Mesenchymal stem cell (in vitro differentiated cells and primary cell): ENCODE measurements around the gene RTN4IP1.

ENCODE experiments used
- DNase-seq: peaks from one replicate; pipeline ENCODE4 v3.0.0-alpha.2; 2013
- H2AFZ ChIP-seq: one replicate; pipeline ENCODE4 v1.6.1; 2013; ENCODE audit warnings: low read depth, mild to moderate bottlenecking, control low read depth, inconsistent platforms, low read length, moderate library complexity
- H2AK5ac ChIP-seq: 2 replicates; pipeline ENCODE4 v1.6.1; 2013; ENCODE audit warnings: low read length, moderate library complexity, mild to moderate bottlenecking, inconsistent platforms; ENCODE audit not compliant: severe bottlenecking
- H2BK120ac ChIP-seq: one replicate; pipeline ENCODE4 v1.6.1; 2013; ENCODE audit warnings: low read depth, mild to moderate bottlenecking, inconsistent platforms, low read length, moderate library complexity
- H2BK12ac ChIP-seq, 2 experiments: one replicate each; pipeline ENCODE4 v1.6.1; 2013; ENCODE audit warnings: inconsistent platforms in 2 of 2, low read length in 2 of 2, mild to moderate bottlenecking in 2 of 2, moderate library complexity in 2 of 2, control low read depth in 1 of 2
- H2BK15ac ChIP-seq: one replicate; pipeline ENCODE4 v1.6.1; 2013; ENCODE audit warnings: mild to moderate bottlenecking, low read depth, inconsistent platforms; ENCODE audit not compliant: poor library complexity, severe bottlenecking
- H2BK5ac ChIP-seq: 2 replicates; pipeline ENCODE4 v1.6.1; 2013; ENCODE audit warnings: low read depth, mild to moderate bottlenecking, low read length, control low read depth, inconsistent platforms; ENCODE audit not compliant: poor library complexity, severe bottlenecking
- H3K14ac ChIP-seq, 2 experiments: one replicate each; pipeline ENCODE4 v1.6.1; 2013; ENCODE audit warnings: inconsistent platforms in 2 of 2, low read length in 2 of 2, control low read depth in 1 of 2, mild to moderate bottlenecking in 1 of 2, moderate library complexity in 1 of 2
- H3K18ac ChIP-seq, 2 experiments: one replicate each; pipeline ENCODE4 v1.6.1; 2013; ENCODE audit warnings: inconsistent platforms in 2 of 2, low read length in 2 of 2, control low read depth in 1 of 2, low read depth in 1 of 2, mild to moderate bottlenecking in 1 of 2
- H3K23ac ChIP-seq, 2 experiments: one replicate each; pipeline ENCODE4 v1.6.1; 2013; ENCODE audit warnings: inconsistent platforms in 2 of 2, low read length in 2 of 2, mild to moderate bottlenecking in 2 of 2, moderate library complexity in 2 of 2, control low read depth in 1 of 2
- H3K27ac ChIP-seq: 2 replicates; pipeline ENCODE4 v1.5.1; 2013; ENCODE audit warnings: mild to moderate bottlenecking, moderate library complexity, low read length, control low read depth, inconsistent platforms; ENCODE audit not compliant: poor library complexity, severe bottlenecking
- H3K27me3 ChIP-seq, 2 experiments: 2 replicates each; pipeline versions ENCODE4 v1.6.1 to v1.7.0; 2013; ENCODE audit warnings: low read length in 2 of 2, mild to moderate bottlenecking in 2 of 2, moderate library complexity in 2 of 2, control low read depth in 1 of 2, inconsistent platforms in 1 of 2; ENCODE audit not compliant: control insufficient read depth in 1 of 2, insufficient read depth in 1 of 2
- H3K36me3 ChIP-seq, 2 experiments: 2 replicates each; pipeline versions ENCODE4 v1.6.1 to v1.7.0; 2013; ENCODE audit warnings: low read length in 2 of 2, control low read depth in 1 of 2, inconsistent platforms in 1 of 2, low read depth in 1 of 2, mild to moderate bottlenecking in 1 of 2; ENCODE audit not compliant: insufficient read depth in 2 of 2, control insufficient read depth in 1 of 2
- H3K4ac ChIP-seq, 2 experiments: one replicate each; pipeline ENCODE4 v1.6.1; 2013; ENCODE audit warnings: inconsistent platforms in 2 of 2, low read length in 2 of 2, mild to moderate bottlenecking in 2 of 2, moderate library complexity in 2 of 2, control low read depth in 1 of 2, low read depth in 1 of 2
- H3K4me1 ChIP-seq: 2 replicates; pipeline ENCODE4 v1.6.1; 2013; ENCODE audit warnings: low read depth, low read length, control low read depth; ENCODE audit not compliant: control insufficient read depth, insufficient read depth
- H3K4me2 ChIP-seq: 2 replicates; pipeline ENCODE4 v1.6.1; 2013; ENCODE audit warnings: low read length, mild to moderate bottlenecking, inconsistent platforms; ENCODE audit not compliant: poor library complexity, severe bottlenecking
- H3K4me3 ChIP-seq, 2 experiments: 2 replicates each; pipeline versions ENCODE4 v1.5.1 to v1.7.0; 2013; ENCODE audit warnings: low read length in 2 of 2, mild to moderate bottlenecking in 2 of 2, control low read depth in 1 of 2, low read depth in 1 of 2; ENCODE audit not compliant: insufficient read depth in 1 of 2
- H3K79me1 ChIP-seq: replicated peaks from 2 replicates; pipeline ENCODE4 v1.6.1; 2013; ENCODE audit warnings: mild to moderate bottlenecking, control low read depth, low read length, inconsistent platforms; ENCODE audit not compliant: poor library complexity, severe bottlenecking
- H3K9ac ChIP-seq: 2 replicates; pipeline ENCODE4 v1.7.0; 2013; ENCODE audit warnings: mild to moderate bottlenecking, low read length, moderate library complexity
- H3K9me3 ChIP-seq: 2 replicates; pipeline ENCODE4 v1.7.0; 2013; ENCODE audit warnings: mild to moderate bottlenecking, low read length; ENCODE audit not compliant: control insufficient read depth
- H4K8ac ChIP-seq: one replicate; pipeline ENCODE4 v1.6.1; 2013; ENCODE audit warnings: inconsistent platforms, mild to moderate bottlenecking, low read length, moderate library complexity
- H4K91ac ChIP-seq: one replicate; pipeline ENCODE4 v1.6.1; 2013; ENCODE audit warnings: mild to moderate bottlenecking, low read length, inconsistent platforms
- WGBS: methylation state at CpG from one replicate; pipeline ENCODE4 v1.1.7; 2013; ENCODE audit warnings: mixed read lengths; 5-methylcytosine and 5-hydroxymethylcytosine counted together

The RTN4IP1 gene

GRCh38 chr6:106535012-106535411, 94.3 kb downstream of the RTN4IP1 start:
- H3K36me3 ChIP-seq, result peaks cover 0 to 70% of the 10 kb centered on the region in 2 experiments
- no peak overlapping the region for H4K8ac ChIP-seq
- no peak for DNase-seq
- no peak overlapping the region for H2BK120ac ChIP-seq
- H3K9me3 ChIP-seq, result no peaks in the 10 kb centered on the region
- H3K27me3 ChIP-seq, result no peaks in the 10 kb centered on the region
- H3K9ac ChIP-seq, result no peak overlapping the region
- H3K4ac ChIP-seq, result no peak overlapping the region
- no peak overlapping the region for H3K18ac ChIP-seq
- H3K23ac ChIP-seq, result no peak overlapping the region
- WGBS, result 100% methylated on average over 1 of the region's 2 CpGs
- H3K4me3 ChIP-seq, result no peak overlapping the region
- H2BK5ac ChIP-seq, result no peak overlapping the region
- H2BK12ac ChIP-seq, result no peak overlapping the region
- no peak overlapping the region for H4K91ac ChIP-seq
- H3K79me1 ChIP-seq, result no peaks in the 10 kb centered on the region
- H3K4me2 ChIP-seq, result no peak overlapping the region
- no peaks in the 10 kb centered on the region for H3K4me1 ChIP-seq
- no peak overlapping the region for H2BK15ac ChIP-seq
- H2AK5ac ChIP-seq, result no peak overlapping the region
- no peak overlapping the region for H3K27ac ChIP-seq
- H2AFZ ChIP-seq, result no peak overlapping the region
- no peak overlapping the region for H3K14ac ChIP-seq

DNA sequence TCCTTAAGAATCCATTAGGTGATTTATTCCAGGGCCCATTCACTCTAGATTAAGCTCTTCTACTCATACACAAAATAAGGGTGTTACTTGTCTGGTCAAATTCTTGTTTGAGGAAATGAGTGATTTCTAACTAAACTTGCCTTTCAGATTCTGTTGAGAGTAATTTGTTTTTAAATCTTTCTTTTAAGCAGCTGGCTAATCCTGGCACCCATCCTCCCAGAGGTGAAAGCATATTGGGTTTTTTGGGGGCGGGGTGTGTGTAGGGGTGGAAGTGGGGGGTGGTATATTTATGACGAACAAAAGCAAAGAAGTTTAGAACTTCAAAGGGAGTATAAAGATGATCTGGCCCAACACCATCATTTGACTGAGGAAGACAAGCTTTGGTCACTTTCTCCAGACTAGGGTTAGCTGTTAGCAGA, 94.7 kb downstream of the RTN4IP1 start:
- no peak overlapping the region for H3K14ac ChIP-seq
- no peak overlapping the region for H4K91ac ChIP-seq
- no peak overlapping the region for H3K4ac ChIP-seq
- 50% methylated on average over 2 of the region's 2 CpGs for WGBS
- no peak for DNase-seq
- H3K23ac ChIP-seq, result no peak overlapping the region
- H2AK5ac ChIP-seq, result no peak overlapping the region
- no peak overlapping the region for H3K9ac ChIP-seq
- peaks cover 0 to 70% of the 10 kb centered on the region in 2 experiments for H3K36me3 ChIP-seq
- H3K4me2 ChIP-seq, result no peak overlapping the region
- no peaks in the 10 kb centered on the region for H3K79me1 ChIP-seq
- H2AFZ ChIP-seq, result no peak overlapping the region
- H3K27ac ChIP-seq, result no peak overlapping the region
- H3K9me3 ChIP-seq, result no peaks in the 10 kb centered on the region
- no peak overlapping the region for H4K8ac ChIP-seq
- no peak overlapping the region for H2BK120ac ChIP-seq
- no peak overlapping the region for H2BK15ac ChIP-seq
- no peaks in the 10 kb centered on the region for H3K4me1 ChIP-seq
- H2BK5ac ChIP-seq, result no peak overlapping the region
- H3K27me3 ChIP-seq, result no peaks in the 10 kb centered on the region
- no peak overlapping the region for H2BK12ac ChIP-seq
- no peak overlapping the region for H3K18ac ChIP-seq
- H3K4me3 ChIP-seq, result no peak overlapping the region

GRCh38 chr6:106534004-106534403, 95.3 kb downstream of the RTN4IP1 start:
- no peaks in the 10 kb centered on the region for H3K27me3 ChIP-seq
- H3K4ac ChIP-seq, result no peak overlapping the region
- H2BK12ac ChIP-seq, result no peak overlapping the region
- 0% methylated on average over 1 of the region's 1 CpG for WGBS
- no peak overlapping the region for H4K8ac ChIP-seq
- no peak overlapping the region for H3K9ac ChIP-seq
- no peak overlapping the region for H2BK5ac ChIP-seq
- H3K4me1 ChIP-seq, result peaks cover under 1% of the 10 kb centered on the region
- H3K9me3 ChIP-seq, result no peaks in the 10 kb centered on the region
- no peak for DNase-seq
- no peak overlapping the region for H3K14ac ChIP-seq
- no peak overlapping the region for H3K27ac ChIP-seq
- H2AK5ac ChIP-seq, result no peak overlapping the region
- no peak overlapping the region for H2BK120ac ChIP-seq
- H3K4me2 ChIP-seq, result no peak overlapping the region
- no peaks in the 10 kb centered on the region for H3K79me1 ChIP-seq
- no peak overlapping the region for H2AFZ ChIP-seq
- no peak overlapping the region for H2BK15ac ChIP-seq
- no peak overlapping the region for H3K18ac ChIP-seq
- H4K91ac ChIP-seq, result no peak overlapping the region
- no peak overlapping the region for H3K23ac ChIP-seq
- H3K36me3 ChIP-seq, result peaks cover 0 to 75% of the 10 kb centered on the region in 2 experiments
- H3K4me3 ChIP-seq, result no peak overlapping the region

- Histone ChIP-seq H2AFZ (no peak overlapping the region), H4K8ac (no peak overlapping the region), H2BK15ac (no peak overlapping the region), H3K27me3 (no peaks in the 10 kb centered on the region), H3K9me3 (no peaks in the 10 kb centered on the region), H2BK12ac (no peak overlapping the region), H2BK5ac (no peak overlapping the region), H3K4me3 (no peak overlapping the region), H4K91ac (no peak overlapping the region), H3K36me3 (peaks cover 0 to 74% of the 10 kb centered on the region in 2 experiments), H2AK5ac (no peak overlapping the region), H3K14ac (no peak overlapping the region), H3K27ac (no peak overlapping the region), H2BK120ac (no peak overlapping the region), H3K9ac (no peak overlapping the region), H3K23ac (no peak overlapping the region), H3K4me1 (peaks cover 2% of the 10 kb centered on the region), H3K4me2 (no peak overlapping the region), H3K79me1 (no peaks in the 10 kb centered on the region), H3K4ac (no peak overlapping the region), H3K18ac (no peak overlapping the region)
- no peak for DNase-seq
- WGBS, result 42% methylated on average over 4 of the region's 5 CpGs
Measured at GRCh38 chr6:106533054-106533453, 96.2 kb downstream of the RTN4IP1 start.
